GM19023 (cell line): Measurements from ENCODE around the gene MAP3K4.
"Not testable (repeated sequence)": the region's sequence is repeated elsewhere in the genome, so short reads cannot be mapped to it uniquely, and the experiment has no call there.

Source experiments
- ATAC-seq: cut with Tn5 transposase; IDR thresholded peaks from one replicate; pipeline ENCODE4 v1.9.1; 2021; ENCODE audit warnings: mild to moderate bottlenecking, moderate library complexity; ENCODE audit not compliant: unreplicated experiment

MAP3K4 gene

DNA sequence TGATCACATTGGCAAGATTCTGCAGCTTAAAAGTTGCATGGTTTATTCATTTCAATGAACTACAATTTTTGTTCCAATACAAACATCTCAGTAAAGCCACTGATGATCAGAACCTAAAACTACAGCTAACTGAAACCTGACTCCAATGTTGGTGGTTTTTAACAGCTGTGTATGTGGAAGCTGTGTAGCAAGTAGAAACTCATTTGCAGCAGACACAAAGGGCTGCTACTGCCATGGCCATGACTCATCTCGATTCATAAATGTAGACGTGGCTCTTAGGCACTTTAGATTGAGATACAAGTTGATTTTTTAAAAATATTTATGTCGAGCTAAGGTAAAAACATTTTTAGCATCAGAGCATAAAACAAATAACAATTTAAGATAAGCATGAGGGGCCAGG, 19.5 kb upstream of the MAP3K4 start:
- no peak for ATAC-seq

DNA sequence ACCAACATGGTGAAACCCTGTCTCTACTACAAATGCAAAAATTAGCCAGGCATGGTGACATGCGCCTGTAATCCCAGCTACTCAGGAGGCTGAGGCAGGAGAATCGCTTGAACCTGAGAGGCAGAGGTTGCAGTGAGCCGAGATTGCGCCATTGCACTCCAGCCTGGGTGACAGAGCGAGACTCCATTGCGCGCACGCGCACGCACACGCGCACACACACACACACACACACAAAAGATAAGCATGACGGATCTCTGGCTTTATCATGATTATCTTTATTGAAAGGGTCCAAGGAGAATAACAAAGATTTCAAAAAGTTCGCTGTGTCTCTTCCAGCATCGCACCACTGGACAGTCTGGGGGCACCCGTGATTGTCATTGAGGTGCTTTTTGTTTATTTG, 19.0 kb upstream of the MAP3K4 start:
- ATAC-seq: not testable (repeated sequence)

DNA sequence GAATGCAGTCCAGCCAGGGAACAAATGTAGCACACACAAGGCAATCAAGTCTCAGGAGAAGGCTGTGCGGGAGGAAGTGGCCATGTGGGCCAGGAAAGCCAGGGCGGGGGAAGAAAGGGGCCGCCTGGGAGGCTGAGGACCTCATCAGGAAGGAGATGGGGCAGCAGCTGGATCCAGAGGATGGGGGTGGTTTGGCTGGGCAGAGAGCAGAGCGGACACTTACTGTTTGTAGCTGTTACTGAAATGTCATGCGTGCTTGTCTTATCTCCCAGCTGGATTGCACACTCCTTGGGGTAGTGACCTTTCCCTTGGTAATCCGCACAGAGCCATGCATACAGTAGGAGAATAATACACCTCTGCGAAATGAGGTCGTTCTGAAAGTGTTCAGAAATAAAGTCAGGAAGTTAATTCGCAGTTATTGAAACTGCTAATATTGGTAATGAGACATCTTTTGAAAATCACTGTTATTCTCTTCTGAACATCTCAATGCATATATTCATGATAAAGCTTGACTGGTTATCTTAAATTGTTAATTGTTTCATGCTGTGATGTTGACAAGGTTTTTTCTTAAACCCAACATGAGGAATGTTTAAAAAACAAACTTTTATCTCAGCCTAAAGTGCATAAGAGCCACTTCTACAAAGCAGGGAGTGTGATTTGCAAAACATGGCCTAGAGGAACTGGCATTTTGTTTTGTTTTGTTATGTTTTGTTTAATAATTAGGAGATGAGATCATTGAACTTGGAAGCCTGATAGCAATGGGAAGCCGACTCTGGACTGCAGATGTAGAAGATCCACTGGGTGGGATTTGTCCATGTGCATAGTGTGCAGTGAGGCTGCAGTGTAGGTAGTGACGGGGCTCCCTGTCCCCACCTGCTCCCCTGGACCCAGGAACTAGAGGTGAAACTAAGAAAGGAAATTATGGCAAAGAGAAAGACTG, 18.0 kb upstream of the MAP3K4 start:
- no peak for ATAC-seq

- no peak for ATAC-seq
Measured at GRCh38 chr6:160974304-160974771, 17.2 kb upstream of the MAP3K4 start.

DNA sequence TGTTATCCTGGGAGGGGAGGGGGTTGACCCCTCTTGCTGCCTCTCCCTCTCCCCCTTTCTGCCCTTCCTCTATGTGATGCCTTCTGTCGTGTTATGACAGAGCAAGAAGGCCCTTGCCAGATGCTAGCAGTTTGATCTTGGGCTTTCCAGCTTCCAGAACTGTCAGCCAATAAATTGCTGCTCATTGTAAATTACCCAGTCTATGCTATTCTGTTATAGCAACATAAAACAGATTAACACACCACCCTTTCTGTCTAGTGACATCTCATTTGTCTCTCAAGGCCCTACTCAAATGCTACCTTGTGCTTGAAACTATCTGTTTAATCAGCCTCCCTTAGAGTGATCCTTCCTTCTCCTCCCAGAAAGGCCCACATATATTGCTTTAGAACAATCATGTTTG, 16.4 kb upstream of the MAP3K4 start:
- ATAC-seq: no peak

DNA sequence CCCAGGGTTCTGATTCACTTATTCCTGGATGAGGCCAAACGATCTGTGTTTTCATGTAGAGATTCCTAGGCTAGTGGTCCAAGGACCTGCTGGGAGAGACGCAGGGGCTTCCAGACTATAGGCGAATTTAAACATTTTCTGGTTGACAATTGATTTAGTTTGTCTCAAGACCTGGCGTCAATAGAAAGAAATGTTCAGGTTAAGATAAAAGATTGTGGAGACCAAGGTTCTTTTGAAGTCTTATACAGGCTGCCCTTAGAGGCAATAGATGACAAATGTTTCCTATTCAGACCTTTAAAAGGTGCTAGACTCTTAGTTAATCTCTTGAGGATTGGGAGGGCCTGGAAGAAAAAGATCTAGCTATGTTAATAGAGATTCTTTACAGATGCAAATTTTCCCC, 15.6 kb upstream of the MAP3K4 start:
- ATAC-seq: not testable (repeated sequence)

- no peak for ATAC-seq
Measured at GRCh38 chr6:160978141-160978901, 13.2 kb upstream of the MAP3K4 start.

DNA sequence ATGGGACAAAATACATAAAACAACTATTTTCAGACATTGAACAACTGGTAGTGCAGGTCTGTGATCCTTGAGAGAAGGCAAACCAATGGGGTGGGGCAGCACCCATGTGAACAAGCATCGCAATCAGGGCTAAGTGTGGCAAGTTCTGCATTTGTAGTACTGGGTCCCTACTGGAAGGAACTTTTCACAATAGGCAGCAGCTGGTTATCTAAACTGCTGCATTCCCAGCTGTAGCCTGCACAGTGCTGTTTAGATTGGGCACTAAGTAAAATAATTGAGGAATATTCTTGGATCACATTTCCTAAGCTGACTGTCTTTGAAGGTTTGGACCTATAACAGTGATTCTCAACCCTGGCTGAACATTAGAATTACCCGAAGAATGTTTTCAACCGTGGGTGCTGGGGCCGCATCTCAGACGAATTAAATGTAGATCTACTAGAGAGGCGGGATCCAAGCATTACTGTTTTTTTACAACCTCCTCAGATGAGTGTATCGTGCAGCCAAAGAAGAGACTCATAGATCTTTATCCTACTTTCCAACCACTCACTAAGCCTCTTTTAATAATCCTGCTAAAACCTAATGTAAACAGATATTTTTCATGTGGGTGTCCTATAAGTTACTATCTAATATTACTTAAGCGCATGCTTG, 12.4 kb upstream of the MAP3K4 start:
- ATAC-seq: no peak

DNA sequence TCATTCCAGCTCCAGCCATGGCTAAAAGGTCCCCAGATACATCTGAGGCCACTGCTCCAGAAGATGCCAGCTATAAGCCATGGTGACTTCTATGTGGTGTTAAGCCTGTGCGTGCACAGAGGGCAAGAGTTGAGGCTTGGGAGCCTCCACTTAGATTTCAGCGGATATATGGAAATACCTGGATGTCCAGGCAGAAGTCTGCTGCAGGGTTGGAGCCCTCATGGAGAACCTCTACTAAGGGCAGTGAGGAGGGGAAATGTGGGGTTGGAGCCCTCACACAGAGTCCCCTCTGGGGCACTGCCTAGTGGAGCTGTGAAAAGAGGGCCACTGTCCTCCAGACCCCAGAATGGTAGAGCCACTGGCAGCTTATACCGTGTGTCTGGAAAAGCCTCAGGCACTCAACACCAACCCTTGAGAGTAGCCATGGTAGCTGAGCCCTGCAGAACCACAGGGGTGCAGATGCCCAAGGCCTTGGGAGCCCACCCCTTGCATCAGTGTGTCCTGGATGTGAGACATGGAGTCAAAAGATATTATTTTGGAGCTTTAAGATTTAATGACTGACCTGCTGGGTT, 8.1 kb upstream of the MAP3K4 start:
- not testable (repeated sequence) for ATAC-seq

- no peak for ATAC-seq
Measured at GRCh38 chr6:160986851-160987250, 4.7 kb upstream of the MAP3K4 start.

DNA sequence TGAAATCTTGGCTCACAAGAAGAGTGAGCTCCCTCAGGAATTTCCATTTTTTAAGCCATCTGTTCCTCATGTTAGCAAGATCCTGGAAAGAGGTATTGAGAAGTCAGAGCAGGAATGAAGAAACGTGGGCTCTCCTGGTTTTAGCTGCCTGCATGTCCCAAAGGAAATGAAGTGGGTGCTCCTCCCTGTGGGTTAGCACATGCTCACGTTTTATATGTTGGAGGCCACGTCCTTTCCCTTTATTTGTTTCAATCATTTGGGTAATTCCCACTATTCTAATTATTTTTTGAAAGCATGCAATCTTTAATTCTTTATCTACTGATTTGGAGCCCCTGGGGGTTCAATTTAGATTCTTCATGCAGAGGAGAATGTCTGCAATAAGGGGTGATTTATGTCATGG, 4.3 kb upstream of the MAP3K4 start:
- ATAC-seq: no peak

DNA sequence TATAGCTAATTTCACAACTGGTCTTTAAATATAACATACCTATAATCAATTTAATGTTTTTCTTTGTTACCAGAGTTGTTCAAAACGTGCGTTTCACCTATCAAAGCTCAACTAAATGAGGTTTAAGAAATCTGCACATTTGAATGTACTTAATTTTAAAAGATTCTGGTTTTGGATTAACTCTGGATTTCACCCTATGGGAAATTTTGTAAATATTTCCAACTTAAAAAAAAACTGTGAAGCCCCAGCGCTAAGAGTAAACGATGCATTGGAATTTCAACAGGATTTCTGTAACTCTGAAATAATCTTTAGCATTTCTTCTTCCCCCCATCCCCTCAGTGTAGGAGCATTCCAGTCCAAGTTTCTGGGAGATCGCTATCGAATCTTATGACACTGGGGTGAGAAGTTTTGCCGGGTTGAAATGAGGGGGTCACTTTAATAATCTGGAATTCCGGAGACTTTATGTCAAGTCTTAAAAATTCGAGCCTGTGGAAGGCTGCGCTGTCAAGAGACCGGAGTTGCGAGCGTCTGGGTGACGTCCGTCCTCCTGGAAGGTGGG, 643 bp upstream of the MAP3K4 start:
- ATAC-seq: no peak

DNA sequence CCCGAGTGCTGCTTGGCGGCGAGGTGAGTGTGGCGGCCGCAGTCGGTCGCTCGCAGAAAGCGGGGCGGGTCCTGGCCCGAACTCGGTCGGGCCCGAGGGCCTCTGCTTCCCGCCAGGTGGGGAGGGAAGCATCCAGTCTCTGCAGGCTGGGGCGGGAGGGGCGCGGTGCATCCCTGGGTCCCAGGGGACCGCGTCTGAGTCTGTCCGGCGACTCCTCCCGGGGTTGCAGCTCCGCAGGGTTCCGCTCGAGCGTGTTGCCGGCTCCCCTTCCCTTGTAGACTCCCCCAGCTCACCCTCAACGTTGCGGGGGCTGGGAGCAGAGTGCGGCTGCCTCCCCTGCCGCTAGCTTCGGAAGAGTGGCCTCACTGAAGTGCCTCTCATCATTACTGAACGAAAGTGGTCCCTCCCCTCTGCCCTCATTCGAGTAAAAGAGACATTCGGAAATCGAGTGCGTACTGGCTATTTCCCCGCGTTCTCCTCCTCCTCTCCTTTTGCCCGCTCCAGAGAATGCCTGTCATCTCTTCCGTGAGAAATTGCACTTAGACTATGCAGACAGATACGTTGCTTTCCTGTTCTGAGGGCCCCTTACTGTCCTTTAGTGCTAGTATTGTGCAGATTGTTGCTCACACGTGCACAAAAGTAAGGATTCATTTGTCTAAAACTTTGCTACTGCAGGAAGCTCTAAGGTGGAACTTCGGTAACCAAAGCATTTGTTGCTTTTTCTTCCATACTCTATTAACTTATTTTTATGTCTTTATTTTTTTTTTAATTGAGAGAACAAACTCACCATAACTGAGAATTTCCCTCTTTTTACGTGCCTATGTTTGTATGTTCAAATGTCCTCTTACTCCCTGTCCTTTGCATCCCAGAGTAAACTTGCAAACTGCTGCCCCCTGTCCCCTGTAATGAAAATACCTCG, 751 bp downstream of the MAP3K4 start:
- peak; percentile 48 for ATAC-seq

DNA sequence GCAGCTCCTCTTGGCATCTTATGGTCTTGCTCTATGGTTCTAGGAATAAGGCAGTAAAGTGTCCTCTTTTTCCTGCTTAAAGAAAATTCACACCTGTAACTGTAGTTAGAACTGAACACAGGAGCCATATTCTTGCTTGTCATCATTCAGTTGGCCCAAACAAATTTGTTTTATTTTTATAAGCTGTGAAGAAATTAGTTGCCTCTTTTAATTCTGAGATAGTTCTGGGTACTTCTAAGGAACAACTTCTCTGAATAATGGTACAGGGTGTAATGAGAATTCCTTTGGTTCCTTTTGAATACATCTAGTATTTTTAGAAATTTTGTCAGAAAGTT, 1.4 kb downstream of the MAP3K4 start:
- no peak for ATAC-seq

GRCh38 chr6:160995271-160995670, 3.7 kb downstream of the MAP3K4 start:
- ATAC-seq: no peak

- ATAC-seq: no peak
Measured at GRCh38 chr6:160996131-160996601, 4.6 kb downstream of the MAP3K4 start.

GRCh38 chr6:160998217-160998616, 6.6 kb downstream of the MAP3K4 start:
- no peak for ATAC-seq

DNA sequence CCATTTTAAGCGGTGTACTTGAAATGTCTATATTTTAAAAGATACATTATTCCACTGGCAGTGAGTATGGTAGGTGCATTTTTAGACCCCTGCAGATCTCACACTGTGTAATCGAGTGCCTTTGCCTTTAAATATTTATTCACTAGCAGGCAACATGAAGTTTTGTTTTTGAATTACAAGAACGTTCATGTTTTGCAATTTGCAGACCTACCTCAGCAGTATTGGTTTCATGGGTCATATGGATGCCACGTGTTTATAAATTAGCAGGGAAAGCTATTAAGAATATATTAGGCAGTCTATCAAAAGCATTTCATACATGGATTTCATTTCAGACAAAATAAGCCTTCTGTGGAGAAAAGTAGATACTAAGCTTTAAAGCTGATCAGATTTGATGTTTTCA, 7.2 kb downstream of the MAP3K4 start:
- ATAC-seq: no peak

GRCh38 chr6:160999516-160999915, 7.9 kb downstream of the MAP3K4 start:
- no peak for ATAC-seq

DNA sequence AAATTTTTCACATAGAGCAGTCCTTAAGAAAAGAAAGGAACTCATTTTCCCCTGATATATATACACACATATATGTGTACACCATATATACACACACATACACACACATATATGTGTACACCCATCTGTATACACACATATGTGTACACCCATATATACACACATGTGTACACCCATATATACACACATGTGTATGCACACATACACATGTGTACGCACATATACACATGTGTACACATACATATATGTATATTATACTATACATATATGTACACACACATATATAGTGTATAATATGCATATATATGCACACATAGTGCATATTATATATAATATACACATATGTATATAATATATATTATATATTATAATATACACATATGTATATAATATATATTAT, 9.1 kb downstream of the MAP3K4 start:
- no peak for ATAC-seq
